ENCODE measurements around the gene SMAD5.

SMAD5 gene

GRCh38 chr5:136194576-136194975, 61.9 kb downstream of the SMAD5 start:
- DNase-seq (ENCODE audit: low read depth in 2 of 2), result no peak

DNA sequence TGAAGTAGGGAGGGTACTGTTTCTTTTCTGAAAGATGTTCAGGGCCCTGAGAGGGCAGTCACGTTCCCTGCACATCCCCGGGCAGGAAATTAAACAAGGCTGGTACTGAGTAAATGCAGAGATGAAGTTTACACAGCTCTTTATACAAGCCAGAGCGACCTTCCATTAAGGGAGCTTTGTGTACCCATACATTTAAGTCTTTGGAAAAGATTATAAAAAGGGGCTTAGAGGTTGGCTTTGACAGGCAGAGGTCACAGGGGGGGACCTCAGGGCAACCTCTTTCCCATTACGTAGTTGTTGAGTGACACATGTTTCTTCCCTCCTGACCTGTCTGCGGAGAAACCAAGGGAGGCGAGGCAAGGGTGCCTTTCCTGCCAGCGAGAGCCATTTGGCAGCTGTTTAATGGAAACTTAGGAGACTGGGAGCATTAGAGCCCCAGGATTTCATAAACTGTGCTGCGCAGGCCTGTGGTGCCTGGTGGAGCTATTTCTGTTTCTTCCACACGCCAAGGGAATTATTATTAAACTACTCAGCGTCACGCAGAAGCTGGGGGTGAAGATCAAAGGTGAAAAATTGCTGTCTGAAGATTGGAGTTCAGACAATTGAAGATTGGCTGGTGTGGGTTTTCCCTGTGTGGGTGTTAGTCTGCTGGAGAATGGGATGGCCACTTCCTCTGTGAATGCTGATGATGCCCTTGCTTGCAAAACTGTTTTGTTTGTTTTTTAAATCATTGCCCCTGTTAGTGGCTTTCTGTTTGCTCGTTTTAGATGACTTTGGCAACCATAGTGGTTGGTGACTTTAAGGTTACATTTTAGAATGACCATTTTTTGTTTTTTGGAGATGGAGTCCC, 63.6 kb downstream of the SMAD5 start:
- DNase-seq (ENCODE audit: low read depth in 2 of 2), result no peak

GRCh38 chr5:136197462-136198142, 65.0 kb downstream of the SMAD5 start:
- no peak for DNase-seq (ENCODE audit: low read depth in 2 of 2)

GRCh38 chr5:136198453-136198852, 65.8 kb downstream of the SMAD5 start:
- DNase-seq (ENCODE audit: low read depth in 2 of 2), result no peak

DNA sequence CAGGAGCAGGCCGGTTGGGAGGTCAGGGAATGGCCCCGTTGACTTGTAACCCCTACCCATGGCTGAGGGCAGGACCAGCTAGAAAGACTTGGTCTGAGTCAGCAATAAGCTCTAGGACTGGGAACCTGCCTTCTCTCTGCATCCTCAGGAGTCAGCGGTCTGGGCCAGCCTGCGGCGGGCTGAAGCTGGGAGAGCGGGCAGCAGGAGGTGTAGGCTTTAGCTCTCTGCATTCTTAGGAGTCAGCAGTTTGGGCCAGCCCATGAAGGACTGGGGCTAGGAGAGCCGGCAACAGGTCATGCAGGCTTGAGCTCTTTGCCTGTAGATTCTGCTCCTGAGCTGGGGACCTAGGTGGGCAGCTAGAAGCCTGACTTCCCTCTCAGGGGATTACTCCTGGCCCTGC, 66.8 kb downstream of the SMAD5 start:
- no peak for DNase-seq (ENCODE audit: low read depth in 2 of 2)

GRCh38 chr5:136200130-136200529, 67.5 kb downstream of the SMAD5 start:
- DNase-seq (ENCODE audit: low read depth in 2 of 2), result no peak

DNA sequence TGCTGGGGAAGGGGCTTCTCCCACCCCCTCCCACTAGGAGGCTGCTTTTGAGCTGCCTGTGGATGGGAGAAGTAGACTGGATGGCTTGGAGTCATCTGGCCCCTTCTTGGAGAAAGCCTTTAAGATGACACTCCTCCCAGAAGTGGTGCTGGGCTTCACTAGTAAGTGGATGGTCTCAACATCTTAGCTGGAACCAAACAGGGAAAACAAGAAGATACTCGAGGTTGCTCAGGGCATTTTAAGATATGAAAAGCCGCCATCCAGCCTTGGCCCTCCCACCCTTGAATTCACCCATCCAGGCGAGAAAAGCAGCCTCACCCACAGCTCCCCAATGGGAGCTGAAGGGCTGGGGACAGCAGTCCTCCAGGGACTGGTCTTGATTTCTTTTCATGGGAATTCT, 68.1 kb downstream of the SMAD5 start:
- DNase-seq (ENCODE audit: low read depth in 2 of 2), result no peak

- no peak for DNase-seq (ENCODE audit: low read depth in 2 of 2)
These were observed 69.2 kb downstream of the SMAD5 start for GRCh38 chr5:136201870-136202269.

GRCh38 chr5:136202469-136203205, 70.0 kb downstream of the SMAD5 start:
- DNase-seq (ENCODE audit: low read depth in 2 of 2), result no peak

DNA sequence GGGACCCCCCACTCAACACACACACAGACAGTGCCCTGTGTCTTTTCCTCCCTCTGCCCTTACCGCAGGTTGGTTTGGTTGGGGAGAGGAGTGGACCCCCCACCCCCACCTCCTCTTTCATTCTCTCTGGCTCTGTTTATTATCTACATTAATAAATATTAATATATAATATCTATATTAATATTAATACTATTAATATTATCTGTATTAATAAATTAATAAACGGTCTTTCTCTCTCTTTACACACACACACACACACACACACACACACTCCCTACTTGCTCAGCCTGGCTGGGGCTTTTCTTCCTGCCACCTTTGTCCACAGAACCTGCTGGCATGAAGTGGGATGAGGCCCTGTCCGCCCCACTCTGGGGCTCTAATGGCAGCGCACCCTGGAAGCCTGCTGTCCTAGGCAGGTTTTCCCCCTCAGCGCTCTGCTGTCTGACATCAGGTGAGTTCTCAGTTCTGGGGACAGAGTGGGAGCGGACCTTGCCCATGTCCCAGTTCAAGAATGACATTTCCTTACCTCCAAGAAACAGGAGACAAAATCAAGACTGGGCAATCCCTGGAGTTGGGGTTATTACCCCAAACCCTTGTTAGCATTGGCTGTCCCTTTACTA, 70.8 kb downstream of the SMAD5 start:
- DNase-seq (ENCODE audit: low read depth in 2 of 2), result no peak

- DNase-seq (ENCODE audit: low read depth in 2 of 2), result no peak
These were observed 72.5 kb downstream of the SMAD5 start for GRCh38 chr5:136205061-136205702.

- no peak for DNase-seq (ENCODE audit: low read depth in 2 of 2)
These were observed 73.3 kb downstream of the SMAD5 start for GRCh38 chr5:136205941-136206340.

GRCh38 chr5:136206361-136206760, 73.7 kb downstream of the SMAD5 start:
- DNase-seq (ENCODE audit: low read depth in 2 of 2), result no peak

DNA sequence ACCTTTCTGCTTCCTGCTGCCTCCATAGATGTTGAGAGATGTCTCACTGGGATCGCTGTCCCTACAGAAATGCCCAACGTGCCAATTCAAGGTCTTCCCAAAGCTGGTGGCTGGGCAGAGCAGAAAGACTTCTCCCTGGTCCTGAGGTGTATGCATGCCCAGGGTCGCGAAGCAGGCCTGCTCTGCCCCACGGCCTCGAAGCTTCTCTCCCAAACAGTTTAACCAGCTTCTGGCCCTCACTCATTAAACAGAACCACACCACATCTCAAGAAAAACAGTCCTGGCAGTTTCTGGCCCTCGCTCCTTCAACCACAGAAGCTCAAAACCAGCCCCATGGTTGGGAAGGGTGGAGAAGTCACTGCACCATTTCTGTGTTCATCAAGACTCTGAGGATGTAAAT, 75.0 kb downstream of the SMAD5 start:
- no peak for DNase-seq (ENCODE audit: low read depth in 2 of 2)

DNA sequence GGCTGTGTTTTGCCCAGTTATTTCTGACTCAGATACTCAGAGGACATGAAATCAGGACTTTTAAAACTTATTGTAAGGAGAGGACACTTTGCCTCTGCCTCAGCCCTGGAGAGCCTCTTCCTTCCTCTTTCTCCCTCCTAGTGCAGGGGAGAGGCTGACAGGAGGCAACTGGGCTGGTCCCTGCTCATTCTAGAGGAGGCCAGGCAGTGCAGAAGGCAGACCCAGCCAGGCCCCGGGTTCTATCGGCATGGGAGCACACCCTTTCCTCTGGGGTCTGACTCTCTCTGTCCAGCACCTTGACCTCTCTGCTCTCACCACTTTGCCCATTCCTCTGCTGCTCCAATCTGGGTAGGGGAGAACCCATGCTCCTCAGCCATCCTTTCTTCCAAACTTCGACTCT, 76.3 kb downstream of the SMAD5 start:
- DNase-seq (ENCODE audit: low read depth in 2 of 2), result no peak

GRCh38 chr5:136209346-136209910, 76.8 kb downstream of the SMAD5 start:
- no peak for DNase-seq (ENCODE audit: low read depth in 2 of 2)

DNA sequence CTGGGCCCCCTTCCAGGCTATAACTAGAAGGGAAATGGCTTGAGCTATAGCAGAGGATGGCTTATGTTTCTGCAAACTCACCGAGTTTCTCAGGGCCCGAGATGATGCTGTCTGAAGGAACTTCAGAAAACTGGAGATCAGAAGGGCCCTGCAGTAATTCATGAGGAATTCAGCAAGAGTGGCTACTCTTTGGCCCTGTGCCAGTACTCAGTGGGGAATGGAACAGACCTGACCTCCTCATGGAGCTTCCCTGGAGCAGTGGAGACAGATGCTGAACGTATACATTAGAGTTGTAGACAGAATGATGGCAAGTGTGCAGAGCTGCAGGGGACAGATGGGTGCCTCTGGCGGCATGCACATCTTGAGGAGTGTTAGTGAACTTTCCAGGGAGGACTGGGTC, 77.6 kb downstream of the SMAD5 start:
- no peak for DNase-seq (ENCODE audit: low read depth in 2 of 2)

DNA sequence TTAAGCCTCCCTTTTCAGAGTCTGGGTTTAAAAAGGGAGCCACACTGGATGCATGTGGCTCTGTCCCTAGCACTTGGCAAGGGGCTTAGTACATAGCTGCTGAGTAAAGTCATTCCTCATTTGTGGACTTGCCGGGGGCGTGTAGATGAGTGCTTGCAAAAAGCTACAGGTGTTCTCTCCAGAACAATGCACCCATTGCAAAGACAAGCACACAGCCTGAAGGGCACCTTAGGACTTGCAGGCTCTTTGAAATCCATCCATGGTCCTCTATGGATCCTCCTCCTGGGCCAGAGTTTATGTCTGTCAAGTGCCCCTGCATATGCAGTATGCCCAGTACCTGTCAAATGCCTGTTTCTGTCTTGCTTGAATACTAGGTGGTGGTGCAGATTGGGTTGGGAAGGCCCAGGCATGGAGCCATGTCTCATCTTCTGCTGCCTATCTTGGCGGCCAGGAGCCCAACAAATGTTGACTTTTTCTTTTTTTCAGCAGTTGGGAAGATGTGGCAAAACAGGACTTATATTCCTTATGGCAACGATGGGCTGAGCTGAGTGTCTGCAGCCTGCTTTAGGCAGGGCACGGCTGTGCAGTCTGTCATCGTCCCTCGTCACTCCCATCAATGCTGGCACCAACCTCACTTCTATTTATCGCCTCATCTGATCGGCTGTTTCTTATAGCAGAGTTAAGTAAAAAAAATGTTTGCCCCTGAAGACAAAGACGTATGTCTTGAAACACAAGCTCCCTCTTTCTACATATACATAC, 78.8 kb downstream of the SMAD5 start:
- DNase-seq (ENCODE audit: low read depth in 2 of 2), result no peak

DNA sequence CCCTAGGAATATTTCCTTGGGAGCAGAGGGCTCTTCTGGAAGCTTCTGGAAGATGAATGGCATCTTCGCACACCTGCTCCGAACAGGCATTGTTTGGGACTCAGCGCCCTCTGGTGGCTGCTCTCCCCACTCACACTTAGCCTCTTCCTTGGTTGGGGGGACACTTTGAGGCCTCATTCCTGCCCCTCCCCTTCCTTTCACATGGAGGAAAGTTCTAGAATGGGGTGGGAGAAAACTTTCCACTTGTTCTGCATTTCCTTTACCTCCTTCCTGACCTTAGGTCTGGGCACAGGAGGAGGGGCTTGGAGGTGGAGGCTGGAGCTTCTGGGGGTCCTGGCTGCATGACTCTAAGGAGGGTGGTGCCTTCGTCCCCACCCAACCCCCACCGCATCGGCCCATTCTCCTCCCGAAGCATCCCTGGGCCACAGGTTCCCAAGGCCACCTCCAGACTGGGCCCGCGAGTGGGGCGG, 79.6 kb downstream of the SMAD5 start:
- DNase-seq (ENCODE audit: low read depth in 2 of 2), result peak in 1 of 2 donors; percentile 15

GRCh38 chr5:136213919-136214493, 81.4 kb downstream of the SMAD5 start:
- DNase-seq (ENCODE audit: low read depth in 2 of 2), result no peak

Measured in stimulated activated CD8-positive, alpha-beta memory T cell treated with anti-CD3 and anti-CD28 coated beads, Interleukin-7, amount 100 ng/mL, for 1 hour (primary cell).